ENCODE data around the gene PWP2. TPM values are rescaled to one million over a fixed set of nuclear protein-coding genes. Genes with fewer than 3 reads are reported as not detected.
"Not testable (repeated sequence)": the region's sequence is repeated elsewhere in the genome, so short reads cannot be mapped to it uniquely, and the experiment has no call there.

The PWP2 gene
- total and polyA plus RNA-seq, 2 donors (not counting 1 experiment from before 2014, with no cell fraction given) = 3.6 to 13.5 TPM

DNA sequence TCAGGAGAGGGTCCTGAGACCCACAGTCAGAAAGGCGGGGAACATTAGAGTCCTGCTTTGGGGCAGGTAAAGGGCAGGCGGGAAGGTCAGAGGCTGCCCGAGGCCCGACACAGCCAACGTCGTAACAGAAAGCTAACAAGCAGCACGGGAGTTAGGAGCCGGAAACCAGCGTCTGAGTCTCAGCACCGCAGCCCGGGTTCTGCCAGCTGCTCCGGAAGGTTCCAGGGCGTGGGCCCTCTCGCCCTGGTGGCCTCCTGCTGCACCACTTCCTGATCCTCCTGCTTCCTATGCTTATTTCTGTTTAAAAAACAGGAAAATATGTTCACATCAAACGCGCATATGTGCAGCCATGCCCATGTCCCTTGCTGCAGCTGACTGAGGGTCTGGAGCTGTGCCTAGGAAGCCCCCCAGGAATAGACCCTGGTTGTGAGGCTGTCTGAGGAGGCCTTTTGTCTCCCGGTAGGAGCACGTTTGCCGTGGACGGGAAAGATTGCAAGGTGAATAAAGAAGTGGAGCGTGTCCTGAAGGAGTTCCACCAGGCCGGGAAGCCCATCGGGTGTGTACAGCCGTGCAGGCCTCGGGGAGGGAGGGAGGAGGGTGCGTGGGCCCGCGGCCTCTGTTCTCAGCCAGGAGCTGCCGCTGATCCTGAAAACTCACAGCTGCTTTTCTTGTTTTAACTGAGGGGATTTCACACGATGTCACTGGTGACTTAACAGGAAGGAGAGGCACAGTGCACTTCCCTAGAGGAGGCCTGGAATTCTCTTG lies 32.8 kb downstream of the PWP2 start:
- H3K79me2 ChIP-seq (ENCODE audit: control insufficient read depth, insufficient read depth, low read length); H4K20me1 ChIP-seq (ENCODE audit: control insufficient read depth, insufficient read depth, low read length, poor library complexity, severe bottlenecking); H3K4me3 ChIP-seq (ENCODE audit: control extremely low read depth in 1 of 5, extremely low read depth in 1 of 5, insufficient read depth in 1 of 5, low read depth in 2 of 5, low read length in 4 of 5); H3K27ac Mint-ChIP-seq; H3K36me3 ChIP-seq (replicated peaks in 1 of 2; ENCODE audit: control extremely low read depth in 1 of 2, control insufficient read depth in 1 of 2, extremely low read depth in 1 of 2, insufficient read depth in 2 of 2, low read length in 1 of 2); CTCF ChIA-PET; ATAC-seq (ENCODE audit: low read depth); H3K4me3 Mint-ChIP-seq; H3K27me3 ChIP-seq (replicated peaks in 1 of 4; ENCODE audit: control extremely low read depth in 1 of 4, control insufficient read depth in 3 of 4, insufficient read depth in 4 of 4, low read length in 3 of 4); POLR2A ChIA-PET; H3K4me1 ChIP-seq (ENCODE audit: control insufficient read depth in 2 of 2, insufficient read depth in 2 of 2, low read length in 2 of 2); DNase-seq; H3K27me3 Mint-ChIP-seq; H3K4me2 ChIP-seq (replicated peaks; ENCODE audit: low read depth, low read length, poor library complexity, severe bottlenecking); intact Hi-C loops (cut with micrococcal nuclease); H3K9ac ChIP-seq (ENCODE audit: low read length); H3K9me3 ChIP-seq (ENCODE audit: control extremely low read depth in 1 of 3, control insufficient read depth in 2 of 3, insufficient read depth in 1 of 3, low read length in 2 of 3); H3K9me3 Mint-ChIP-seq (ENCODE audit: insufficient read depth); H2AFZ ChIP-seq (ENCODE audit: insufficient read depth, low read depth, low read length, poor library complexity, severe bottlenecking); H3K4me1 Mint-ChIP-seq: not testable (repeated sequence)
- no CpG with 5 or more reads among the region's 30 CpGs for WGBS (ENCODE audit: insufficient coverage)
- peak overlapping the region in 1 of 2 donors; percentile 57 for H3K27ac ChIP-seq (ENCODE audit: low read length in 2 of 2)

DNA sequence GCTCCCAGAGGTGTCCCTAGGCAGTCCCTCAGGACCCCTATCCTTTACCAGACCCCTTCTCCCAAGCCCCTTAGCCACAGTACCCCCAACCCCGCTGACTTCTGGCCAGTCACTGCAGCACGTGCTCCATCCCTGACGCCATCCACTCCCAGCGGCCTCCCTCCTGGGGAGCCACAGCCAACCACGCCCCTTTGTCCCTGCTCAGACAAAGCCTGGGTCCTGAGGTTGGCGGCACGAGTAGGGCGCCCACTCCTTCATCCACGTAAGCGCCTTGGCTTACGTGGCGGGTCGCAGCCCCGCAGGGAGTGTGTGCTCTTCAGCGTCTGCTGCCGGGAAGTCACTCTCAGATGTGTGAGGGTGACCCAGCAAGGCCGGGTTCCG lies 33.3 kb downstream of the PWP2 start:
- H3K4me3 ChIP-seq (ENCODE audit: control extremely low read depth in 1 of 5, extremely low read depth in 1 of 5, insufficient read depth in 1 of 5, low read depth in 2 of 5, low read length in 4 of 5); H3K27me3 ChIP-seq (replicated peaks in 1 of 4; ENCODE audit: control extremely low read depth in 1 of 4, control insufficient read depth in 3 of 4, insufficient read depth in 4 of 4, low read length in 3 of 4); H4K20me1 ChIP-seq (ENCODE audit: control insufficient read depth, insufficient read depth, low read length, poor library complexity, severe bottlenecking); H3K4me2 ChIP-seq (replicated peaks; ENCODE audit: low read depth, low read length, poor library complexity, severe bottlenecking); H3K9me3 Mint-ChIP-seq (ENCODE audit: insufficient read depth); H3K36me3 ChIP-seq (replicated peaks in 1 of 2; ENCODE audit: control extremely low read depth in 1 of 2, control insufficient read depth in 1 of 2, extremely low read depth in 1 of 2, insufficient read depth in 2 of 2, low read length in 1 of 2); POLR2A ChIA-PET; H3K27me3 Mint-ChIP-seq; CTCF ChIA-PET; DNase-seq; H3K4me1 Mint-ChIP-seq; H3K79me2 ChIP-seq (ENCODE audit: control insufficient read depth, insufficient read depth, low read length); H3K9me3 ChIP-seq (ENCODE audit: control extremely low read depth in 1 of 3, control insufficient read depth in 2 of 3, insufficient read depth in 1 of 3, low read length in 2 of 3); H2AFZ ChIP-seq (ENCODE audit: insufficient read depth, low read depth, low read length, poor library complexity, severe bottlenecking); intact Hi-C loops (cut with micrococcal nuclease); H3K4me1 ChIP-seq (ENCODE audit: control insufficient read depth in 2 of 2, insufficient read depth in 2 of 2, low read length in 2 of 2); H3K9ac ChIP-seq (ENCODE audit: low read length); ATAC-seq (ENCODE audit: low read depth); H3K4me3 Mint-ChIP-seq; H3K27ac Mint-ChIP-seq: not testable (repeated sequence)
- no CpG with 5 or more reads among the region's 18 CpGs for WGBS (ENCODE audit: insufficient coverage)
- H3K27ac ChIP-seq (ENCODE audit: low read length in 2 of 2) = peak overlapping the region in 1 of 2 donors; percentile 24

DNA sequence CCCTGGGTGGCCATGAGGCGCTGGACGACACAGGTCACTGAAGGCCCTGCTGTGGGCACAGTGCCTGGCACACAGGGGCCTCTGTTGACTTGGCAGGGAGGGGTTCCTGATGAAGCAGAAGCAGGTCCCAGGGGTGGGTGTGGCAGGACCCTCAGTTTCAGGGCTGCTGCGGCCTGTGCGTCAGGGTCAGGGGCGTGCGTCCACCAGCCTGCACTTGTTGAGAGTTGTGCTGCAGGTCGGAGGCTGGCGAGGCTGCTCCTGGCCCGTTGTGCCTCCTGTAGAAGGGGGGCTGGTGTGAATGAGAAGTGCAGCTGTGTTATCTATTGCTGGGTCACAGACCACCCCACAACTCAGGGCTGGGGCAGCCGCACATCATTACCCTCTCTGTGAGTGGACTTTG lies 35.3 kb downstream of the PWP2 start:
- H3K27me3 ChIP-seq (replicated peaks in 1 of 4; ENCODE audit: control extremely low read depth in 1 of 4, control insufficient read depth in 3 of 4, insufficient read depth in 4 of 4, low read length in 3 of 4); H3K4me1 Mint-ChIP-seq; ATAC-seq (ENCODE audit: low read depth); DNase-seq; H3K9me3 Mint-ChIP-seq (ENCODE audit: insufficient read depth); H3K4me3 ChIP-seq (ENCODE audit: control extremely low read depth in 1 of 5, extremely low read depth in 1 of 5, insufficient read depth in 1 of 5, low read depth in 2 of 5, low read length in 4 of 5); H3K9me3 ChIP-seq (ENCODE audit: control extremely low read depth in 1 of 3, control insufficient read depth in 2 of 3, insufficient read depth in 1 of 3, low read length in 2 of 3); H3K27ac Mint-ChIP-seq; H3K4me3 Mint-ChIP-seq; H3K79me2 ChIP-seq (ENCODE audit: control insufficient read depth, insufficient read depth, low read length); POLR2A ChIA-PET; intact Hi-C loops (cut with micrococcal nuclease); CTCF ChIA-PET; H3K4me1 ChIP-seq (ENCODE audit: control insufficient read depth in 2 of 2, insufficient read depth in 2 of 2, low read length in 2 of 2); H3K9ac ChIP-seq (ENCODE audit: low read length); H3K36me3 ChIP-seq (replicated peaks in 1 of 2; ENCODE audit: control extremely low read depth in 1 of 2, control insufficient read depth in 1 of 2, extremely low read depth in 1 of 2, insufficient read depth in 2 of 2, low read length in 1 of 2); H3K4me2 ChIP-seq (replicated peaks; ENCODE audit: low read depth, low read length, poor library complexity, severe bottlenecking); H3K27me3 Mint-ChIP-seq; H2AFZ ChIP-seq (ENCODE audit: insufficient read depth, low read depth, low read length, poor library complexity, severe bottlenecking); H4K20me1 ChIP-seq (ENCODE audit: control insufficient read depth, insufficient read depth, low read length, poor library complexity, severe bottlenecking): not testable (repeated sequence)
- H3K27ac ChIP-seq (ENCODE audit: low read length in 2 of 2) = peak overlapping the region in 1 of 2 donors; percentile 34
- WGBS (ENCODE audit: insufficient coverage) = 77% methylated on average over 5 of the region's 10 CpGs

GRCh38 chr21:44143380-44143779 lies 36.2 kb downstream of the PWP2 start:
- H3K4me3 ChIP-seq (ENCODE audit: control extremely low read depth in 1 of 5, extremely low read depth in 1 of 5, insufficient read depth in 1 of 5, low read depth in 2 of 5, low read length in 4 of 5); H3K9me3 Mint-ChIP-seq (ENCODE audit: insufficient read depth); H4K20me1 ChIP-seq (ENCODE audit: control insufficient read depth, insufficient read depth, low read length, poor library complexity, severe bottlenecking); H3K79me2 ChIP-seq (ENCODE audit: control insufficient read depth, insufficient read depth, low read length); intact Hi-C loops (cut with micrococcal nuclease); H2AFZ ChIP-seq (ENCODE audit: insufficient read depth, low read depth, low read length, poor library complexity, severe bottlenecking); H3K27me3 Mint-ChIP-seq; H3K27ac Mint-ChIP-seq; POLR2A ChIA-PET; H3K27me3 ChIP-seq (replicated peaks in 1 of 4; ENCODE audit: control extremely low read depth in 1 of 4, control insufficient read depth in 3 of 4, insufficient read depth in 4 of 4, low read length in 3 of 4); H3K4me3 Mint-ChIP-seq; CTCF ChIA-PET; H3K9me3 ChIP-seq (ENCODE audit: control extremely low read depth in 1 of 3, control insufficient read depth in 2 of 3, insufficient read depth in 1 of 3, low read length in 2 of 3); H3K4me2 ChIP-seq (replicated peaks; ENCODE audit: low read depth, low read length, poor library complexity, severe bottlenecking); H3K4me1 ChIP-seq (ENCODE audit: control insufficient read depth in 2 of 2, insufficient read depth in 2 of 2, low read length in 2 of 2); H3K36me3 ChIP-seq (replicated peaks in 1 of 2; ENCODE audit: control extremely low read depth in 1 of 2, control insufficient read depth in 1 of 2, extremely low read depth in 1 of 2, insufficient read depth in 2 of 2, low read length in 1 of 2); H3K9ac ChIP-seq (ENCODE audit: low read length); DNase-seq; H3K4me1 Mint-ChIP-seq: not testable (repeated sequence)
- H3K27ac ChIP-seq (ENCODE audit: low read length in 2 of 2) = peak overlapping the region in 1 of 2 donors; percentile 73
- no CpG with 5 or more reads among the region's 17 CpGs for WGBS (ENCODE audit: insufficient coverage)
- ATAC-seq (ENCODE audit: low read depth) = peak; percentile 60

Data from B cell (primary cell).